ENCODE measurements around the gene SLC41A2. TPM values are rescaled to one million over a fixed set of nuclear protein-coding genes. Genes with fewer than 3 reads are reported as not detected.

SLC41A2 gene
- total RNA-seq, 1 experiment from 2014 or later: 3.8 TPM

DNA sequence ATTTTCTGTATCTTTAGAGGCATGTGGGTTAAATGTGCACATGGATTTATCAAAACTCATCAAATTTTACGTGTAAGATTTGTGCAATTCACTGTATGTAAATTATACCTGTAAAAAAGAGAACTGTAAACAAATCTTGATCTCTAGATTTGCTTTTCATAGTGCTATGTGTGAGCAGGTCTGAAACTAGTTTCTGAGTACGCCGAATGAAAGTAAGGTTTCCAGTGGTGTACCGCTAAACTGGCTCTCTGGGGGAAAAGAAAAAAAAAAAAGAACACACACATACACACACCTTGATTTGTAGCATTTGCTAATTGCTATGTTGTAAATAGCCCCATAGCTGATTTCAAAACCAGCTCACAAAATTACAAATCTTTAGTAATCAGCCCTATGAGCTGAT is 8.6 kb upstream of the SLC41A2 start:
- Mint-ChIP-seq H3K36me3 (no peaks in the 10 kb centered on the region), H3K27ac (no peak overlapping the region), H3K4me1 (0 out of 2 replicates have a peak, but pooled peaks cover 4% of the 10 kb centered on the region), H3K4me3 (no peak overlapping the region), H3K9me3 (peaks cover 6% of the 10 kb centered on the region), H3K27me3 (ENCODE audit: low read depth) (peaks cover 6% of the 10 kb centered on the region)
- ChIA-PET CTCF (no interaction called here), POLR2A (no interaction called here)
- DNase-seq (ENCODE audit: low spot score): no peak
- ATAC-seq: no peak
- TF ChIP-seq ZNF138 (CRISPR knock-in tag; conservative IDR thresholded peaks at IDR 0.05) (no peak), ZNF121 (CRISPR knock-in tag; IDR thresholded peaks at IDR 0.05) (no peak), PRRX2 (CRISPR knock-in tag; IDR thresholded peaks at IDR 0.05) (no peak), NFE2L1 (CRISPR knock-in tag; IDR thresholded peaks at IDR 0.05) (no peak), NFYB (CRISPR knock-in tag; conservative IDR thresholded peaks at IDR 0.05; ENCODE audit: low read depth) (no peak)
- TF ChIP-seq, protein P1, sequence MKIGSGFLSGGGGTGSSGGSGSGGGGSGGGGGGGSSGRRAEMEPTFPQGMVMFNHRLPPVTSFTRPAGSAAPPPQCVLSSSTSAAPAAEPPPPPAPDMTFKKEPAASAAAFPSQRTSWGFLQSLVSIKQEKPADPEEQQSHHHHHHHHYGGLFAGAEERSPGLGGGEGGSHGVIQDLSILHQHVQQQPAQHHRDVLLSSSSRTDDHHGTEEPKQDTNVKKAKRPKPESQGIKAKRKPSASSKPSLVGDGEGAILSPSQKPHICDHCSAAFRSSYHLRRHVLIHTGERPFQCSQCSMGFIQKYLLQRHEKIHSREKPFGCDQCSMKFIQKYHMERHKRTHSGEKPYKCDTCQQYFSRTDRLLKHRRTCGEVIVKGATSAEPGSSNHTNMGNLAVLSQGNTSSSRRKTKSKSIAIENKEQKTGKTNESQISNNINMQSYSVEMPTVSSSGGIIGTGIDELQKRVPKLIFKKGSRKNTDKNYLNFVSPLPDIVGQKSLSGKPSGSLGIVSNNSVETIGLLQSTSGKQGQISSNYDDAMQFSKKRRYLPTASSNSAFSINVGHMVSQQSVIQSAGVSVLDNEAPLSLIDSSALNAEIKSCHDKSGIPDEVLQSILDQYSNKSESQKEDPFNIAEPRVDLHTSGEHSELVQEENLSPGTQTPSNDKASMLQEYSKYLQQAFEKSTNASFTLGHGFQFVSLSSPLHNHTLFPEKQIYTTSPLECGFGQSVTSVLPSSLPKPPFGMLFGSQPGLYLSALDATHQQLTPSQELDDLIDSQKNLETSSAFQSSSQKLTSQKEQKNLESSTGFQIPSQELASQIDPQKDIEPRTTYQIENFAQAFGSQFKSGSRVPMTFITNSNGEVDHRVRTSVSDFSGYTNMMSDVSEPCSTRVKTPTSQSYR (CRISPR knock-in tag; IDR thresholded peaks at IDR 0.05): no peak
- TF ChIP-seq, protein P2, sequence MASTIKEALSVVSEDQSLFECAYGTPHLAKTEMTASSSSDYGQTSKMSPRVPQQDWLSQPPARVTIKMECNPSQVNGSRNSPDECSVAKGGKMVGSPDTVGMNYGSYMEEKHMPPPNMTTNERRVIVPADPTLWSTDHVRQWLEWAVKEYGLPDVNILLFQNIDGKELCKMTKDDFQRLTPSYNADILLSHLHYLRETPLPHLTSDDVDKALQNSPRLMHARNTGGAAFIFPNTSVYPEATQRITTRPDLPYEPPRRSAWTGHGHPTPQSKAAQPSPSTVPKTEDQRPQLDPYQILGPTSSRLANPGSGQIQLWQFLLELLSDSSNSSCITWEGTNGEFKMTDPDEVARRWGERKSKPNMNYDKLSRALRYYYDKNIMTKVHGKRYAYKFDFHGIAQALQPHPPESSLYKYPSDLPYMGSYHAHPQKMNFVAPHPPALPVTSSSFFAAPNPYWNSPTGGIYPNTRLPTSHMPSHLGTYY (CRISPR knock-in tag; IDR thresholded peaks at IDR 0.05): no peak
- TF ChIP-seq, protein P3, sequence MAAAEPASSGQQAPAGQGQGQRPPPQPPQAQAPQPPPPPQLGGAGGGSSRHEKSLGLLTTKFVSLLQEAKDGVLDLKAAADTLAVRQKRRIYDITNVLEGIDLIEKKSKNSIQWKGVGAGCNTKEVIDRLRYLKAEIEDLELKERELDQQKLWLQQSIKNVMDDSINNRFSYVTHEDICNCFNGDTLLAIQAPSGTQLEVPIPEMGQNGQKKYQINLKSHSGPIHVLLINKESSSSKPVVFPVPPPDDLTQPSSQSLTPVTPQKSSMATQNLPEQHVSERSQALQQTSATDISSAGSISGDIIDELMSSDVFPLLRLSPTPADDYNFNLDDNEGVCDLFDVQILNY (CRISPR knock-in tag; IDR thresholded peaks at IDR 0.05): no peak

DNA sequence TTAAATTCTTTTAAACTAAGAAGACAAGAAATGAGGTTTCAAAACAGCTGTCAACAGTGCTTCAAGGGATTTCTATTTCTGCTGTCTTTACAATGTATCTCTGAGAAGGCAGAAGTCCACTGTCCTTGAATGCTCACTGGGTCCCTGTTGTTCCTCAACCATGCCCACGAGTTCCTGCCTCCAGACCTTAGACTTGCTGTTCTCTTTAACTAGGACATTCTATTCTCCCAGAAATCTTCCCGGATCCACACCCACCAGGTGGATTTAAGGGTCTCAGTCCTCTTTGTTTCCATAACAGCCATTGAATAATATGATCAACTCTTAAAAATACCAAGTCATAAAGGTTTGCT is 6.7 kb upstream of the SLC41A2 start:
- peaks cover 6% of the 10 kb centered on the region for H3K9me3 Mint-ChIP-seq
- no peak overlapping the region for H3K27ac Mint-ChIP-seq
- ChIA-PET CTCF (no interaction called here), POLR2A (no interaction called here)
- no peak overlapping the region for H3K4me3 Mint-ChIP-seq
- DNase-seq (ENCODE audit: low spot score) (no peak), ATAC-seq (no peak)
- peaks cover 8% of the 10 kb centered on the region for H3K4me1 Mint-ChIP-seq
- H3K36me3 Mint-ChIP-seq: no peaks in the 10 kb centered on the region
- peaks cover 8% of the 10 kb centered on the region for H3K27me3 Mint-ChIP-seq (ENCODE audit: low read depth)
- TF ChIP-seq KAT7 (CRISPR knock-in tag; IDR thresholded peaks at IDR 0.05; ENCODE audit: borderline replicate concordance): no peak
- TF ChIP-seq SMAD3 (CRISPR knock-in tag; IDR thresholded peaks at IDR 0.05; ENCODE audit: borderline replicate concordance): no peak
- no peak for TF ChIP-seq PRRX2 (CRISPR knock-in tag; IDR thresholded peaks at IDR 0.05)
- no peak for TF ChIP-seq SMAD4 (CRISPR knock-in tag; IDR thresholded peaks at IDR 0.05)
- TF ChIP-seq, protein P4, sequence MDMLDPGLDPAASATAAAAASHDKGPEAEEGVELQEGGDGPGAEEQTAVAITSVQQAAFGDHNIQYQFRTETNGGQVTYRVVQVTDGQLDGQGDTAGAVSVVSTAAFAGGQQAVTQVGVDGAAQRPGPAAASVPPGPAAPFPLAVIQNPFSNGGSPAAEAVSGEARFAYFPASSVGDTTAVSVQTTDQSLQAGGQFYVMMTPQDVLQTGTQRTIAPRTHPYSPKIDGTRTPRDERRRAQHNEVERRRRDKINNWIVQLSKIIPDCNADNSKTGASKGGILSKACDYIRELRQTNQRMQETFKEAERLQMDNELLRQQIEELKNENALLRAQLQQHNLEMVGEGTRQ (CRISPR knock-in tag; IDR thresholded peaks at IDR 0.05): no peak
- TF ChIP-seq, protein P5, sequence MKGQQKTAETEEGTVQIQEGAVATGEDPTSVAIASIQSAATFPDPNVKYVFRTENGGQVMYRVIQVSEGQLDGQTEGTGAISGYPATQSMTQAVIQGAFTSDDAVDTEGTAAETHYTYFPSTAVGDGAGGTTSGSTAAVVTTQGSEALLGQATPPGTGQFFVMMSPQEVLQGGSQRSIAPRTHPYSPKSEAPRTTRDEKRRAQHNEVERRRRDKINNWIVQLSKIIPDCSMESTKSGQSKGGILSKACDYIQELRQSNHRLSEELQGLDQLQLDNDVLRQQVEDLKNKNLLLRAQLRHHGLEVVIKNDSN (CRISPR knock-in tag; IDR thresholded peaks at IDR 0.05): no peak
- no peak for TF ChIP-seq GABPB1 (CRISPR knock-in tag; IDR thresholded peaks at IDR 0.05)
- no peak for TF ChIP-seq OVOL2 (CRISPR knock-in tag; IDR thresholded peaks at IDR 0.05; ENCODE audit: borderline replicate concordance)
- TF ChIP-seq ZNF263 (CRISPR knock-in tag; IDR thresholded peaks at IDR 0.05; ENCODE audit: low read depth): no peak
- TF ChIP-seq, protein P6, sequence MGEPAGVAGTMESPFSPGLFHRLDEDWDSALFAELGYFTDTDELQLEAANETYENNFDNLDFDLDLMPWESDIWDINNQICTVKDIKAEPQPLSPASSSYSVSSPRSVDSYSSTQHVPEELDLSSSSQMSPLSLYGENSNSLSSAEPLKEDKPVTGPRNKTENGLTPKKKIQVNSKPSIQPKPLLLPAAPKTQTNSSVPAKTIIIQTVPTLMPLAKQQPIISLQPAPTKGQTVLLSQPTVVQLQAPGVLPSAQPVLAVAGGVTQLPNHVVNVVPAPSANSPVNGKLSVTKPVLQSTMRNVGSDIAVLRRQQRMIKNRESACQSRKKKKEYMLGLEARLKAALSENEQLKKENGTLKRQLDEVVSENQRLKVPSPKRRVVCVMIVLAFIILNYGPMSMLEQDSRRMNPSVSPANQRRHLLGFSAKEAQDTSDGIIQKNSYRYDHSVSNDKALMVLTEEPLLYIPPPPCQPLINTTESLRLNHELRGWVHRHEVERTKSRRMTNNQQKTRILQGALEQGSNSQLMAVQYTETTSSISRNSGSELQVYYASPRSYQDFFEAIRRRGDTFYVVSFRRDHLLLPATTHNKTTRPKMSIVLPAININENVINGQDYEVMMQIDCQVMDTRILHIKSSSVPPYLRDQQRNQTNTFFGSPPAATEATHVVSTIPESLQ (CRISPR knock-in tag; IDR thresholded peaks at IDR 0.05): no peak
- TF ChIP-seq ELF4 (CRISPR knock-in tag; IDR thresholded peaks at IDR 0.05; ENCODE audit: low read depth): no peak
- TF ChIP-seq, protein P7, sequence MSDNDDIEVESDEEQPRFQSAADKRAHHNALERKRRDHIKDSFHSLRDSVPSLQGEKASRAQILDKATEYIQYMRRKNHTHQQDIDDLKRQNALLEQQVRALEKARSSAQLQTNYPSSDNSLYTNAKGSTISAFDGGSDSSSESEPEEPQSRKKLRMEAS (CRISPR knock-in tag; IDR thresholded peaks at IDR 0.05): no peak
- no peak for TF ChIP-seq RELA (CRISPR knock-in tag; IDR thresholded peaks at IDR 0.05; ENCODE audit: borderline replicate concordance)
- TF ChIP-seq IRF2 (CRISPR knock-in tag; IDR thresholded peaks at IDR 0.05; ENCODE audit: borderline replicate concordance, low read depth): no peak
- TF ChIP-seq, protein P8, sequence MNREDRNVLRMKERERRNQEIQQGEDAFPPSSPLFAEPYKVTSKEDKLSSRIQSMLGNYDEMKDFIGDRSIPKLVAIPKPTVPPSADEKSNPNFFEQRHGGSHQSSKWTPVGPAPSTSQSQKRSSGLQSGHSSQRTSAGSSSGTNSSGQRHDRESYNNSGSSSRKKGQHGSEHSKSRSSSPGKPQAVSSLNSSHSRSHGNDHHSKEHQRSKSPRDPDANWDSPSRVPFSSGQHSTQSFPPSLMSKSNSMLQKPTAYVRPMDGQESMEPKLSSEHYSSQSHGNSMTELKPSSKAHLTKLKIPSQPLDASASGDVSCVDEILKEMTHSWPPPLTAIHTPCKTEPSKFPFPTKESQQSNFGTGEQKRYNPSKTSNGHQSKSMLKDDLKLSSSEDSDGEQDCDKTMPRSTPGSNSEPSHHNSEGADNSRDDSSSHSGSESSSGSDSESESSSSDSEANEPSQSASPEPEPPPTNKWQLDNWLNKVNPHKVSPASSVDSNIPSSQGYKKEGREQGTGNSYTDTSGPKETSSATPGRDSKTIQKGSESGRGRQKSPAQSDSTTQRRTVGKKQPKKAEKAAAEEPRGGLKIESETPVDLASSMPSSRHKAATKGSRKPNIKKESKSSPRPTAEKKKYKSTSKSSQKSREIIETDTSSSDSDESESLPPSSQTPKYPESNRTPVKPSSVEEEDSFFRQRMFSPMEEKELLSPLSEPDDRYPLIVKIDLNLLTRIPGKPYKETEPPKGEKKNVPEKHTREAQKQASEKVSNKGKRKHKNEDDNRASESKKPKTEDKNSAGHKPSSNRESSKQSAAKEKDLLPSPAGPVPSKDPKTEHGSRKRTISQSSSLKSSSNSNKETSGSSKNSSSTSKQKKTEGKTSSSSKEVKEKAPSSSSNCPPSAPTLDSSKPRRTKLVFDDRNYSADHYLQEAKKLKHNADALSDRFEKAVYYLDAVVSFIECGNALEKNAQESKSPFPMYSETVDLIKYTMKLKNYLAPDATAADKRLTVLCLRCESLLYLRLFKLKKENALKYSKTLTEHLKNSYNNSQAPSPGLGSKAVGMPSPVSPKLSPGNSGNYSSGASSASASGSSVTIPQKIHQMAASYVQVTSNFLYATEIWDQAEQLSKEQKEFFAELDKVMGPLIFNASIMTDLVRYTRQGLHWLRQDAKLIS (CRISPR knock-in tag; IDR thresholded peaks at IDR 0.05; ENCODE audit: borderline replicate concordance): no peak
